Activated CD4-positive, alpha-beta T cell treated with anti-CD3 and anti-CD28 coated beads for 1 hour (primary cell): ENCODE measurements around the gene PRSS27.

ENCODE experiments used
- DNase-seq: peaks from one replicate; pipeline ENCODE4 v3.0.0-alpha.2; 2020

Gene PRSS27

DNA sequence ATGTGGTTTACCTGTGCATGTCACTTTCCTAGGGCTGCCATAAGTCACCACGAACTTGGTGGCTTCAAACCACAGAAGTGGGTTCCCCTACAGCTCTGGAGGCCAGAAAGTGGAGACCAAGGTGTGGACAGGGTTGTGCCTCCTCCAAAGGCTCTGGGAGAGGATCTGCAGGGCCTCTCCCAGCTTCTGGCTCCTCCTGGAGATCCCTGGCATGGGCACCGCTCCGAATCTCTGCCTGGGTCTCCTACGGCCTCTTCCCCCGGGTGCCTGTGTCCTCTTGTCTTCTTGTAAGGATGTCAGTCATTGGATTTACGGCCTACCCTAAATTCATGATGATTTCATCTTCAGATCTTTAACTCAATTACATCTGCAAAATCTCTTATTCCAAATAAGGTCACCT lies 29.9 kb upstream of the PRSS27 start:
- DNase-seq: no peak

DNA sequence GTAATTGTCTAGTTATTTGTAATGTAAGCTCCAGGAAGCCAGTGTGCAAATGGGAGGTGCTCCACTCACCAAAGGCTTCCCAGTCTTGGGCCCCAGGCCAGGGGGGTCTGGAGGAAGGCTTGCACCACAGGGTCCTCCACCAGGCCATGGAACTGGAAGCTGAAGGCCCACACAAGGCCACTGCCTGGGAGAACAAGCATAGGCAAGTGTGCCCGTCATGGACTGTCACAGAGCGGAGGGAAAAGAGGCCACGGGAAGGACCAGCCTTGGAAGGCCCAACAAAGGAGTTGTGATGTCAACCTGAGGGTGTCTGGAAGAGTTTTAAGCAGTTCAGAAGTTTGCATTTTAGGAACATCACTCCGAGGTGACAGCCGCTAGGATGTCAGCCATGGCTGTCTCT lies 29.5 kb upstream of the PRSS27 start:
- DNase-seq: no peak

DNA sequence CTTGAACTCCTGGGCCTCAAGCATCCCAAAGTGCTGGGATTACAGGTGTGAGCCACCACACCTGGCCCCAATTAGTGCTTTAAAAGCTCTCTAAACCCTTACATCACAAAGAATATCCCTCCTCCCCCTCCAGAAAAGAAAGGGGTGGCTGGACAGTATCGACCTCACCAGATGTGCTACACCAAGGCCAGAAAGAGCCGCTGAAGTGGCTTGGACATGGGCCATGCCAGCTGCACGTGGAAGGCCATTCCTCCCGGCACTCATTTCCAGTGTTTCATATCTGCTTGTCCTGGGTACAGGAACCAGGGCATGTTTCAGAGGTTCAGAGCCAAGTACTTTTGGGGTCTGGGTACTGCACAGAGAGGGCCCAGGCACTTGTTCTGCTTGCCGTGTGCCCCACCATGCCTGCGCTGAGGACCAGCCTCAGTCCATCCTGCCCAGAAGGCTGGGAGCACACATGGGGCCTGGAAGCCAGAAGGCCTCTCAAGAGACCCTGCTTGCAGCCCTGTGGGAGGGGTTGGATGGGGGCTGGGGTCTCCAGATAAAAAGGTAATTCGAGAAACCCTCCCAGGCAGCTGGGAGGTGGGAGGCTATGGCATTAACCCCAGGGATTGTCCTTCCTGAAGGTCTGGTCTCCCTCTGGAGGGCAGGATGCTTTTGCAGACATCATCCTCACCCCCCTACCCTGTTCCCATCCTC lies 28.9 kb upstream of the PRSS27 start:
- DNase-seq: no peak

DNA sequence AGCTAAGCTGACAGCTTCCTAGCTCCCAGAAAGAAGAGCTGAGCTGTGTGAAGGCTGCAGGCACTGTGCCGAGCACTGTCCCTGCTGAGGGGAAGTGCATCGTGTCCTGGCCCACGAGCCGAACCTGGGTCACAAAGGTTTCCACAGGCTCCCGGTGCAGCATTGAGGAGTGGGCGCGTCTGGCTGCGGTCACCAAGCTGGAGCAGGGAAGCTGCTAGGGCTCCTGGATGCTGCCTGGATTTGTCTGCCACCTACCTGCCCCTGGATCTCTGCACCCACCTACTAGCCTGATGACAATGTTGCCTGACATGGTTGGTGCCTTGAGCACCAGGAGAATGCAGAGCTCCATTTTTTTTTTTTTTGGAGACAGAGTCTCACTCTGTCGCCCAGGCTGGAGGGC lies 25.9 kb upstream of the PRSS27 start:
- DNase-seq: no peak

DNA sequence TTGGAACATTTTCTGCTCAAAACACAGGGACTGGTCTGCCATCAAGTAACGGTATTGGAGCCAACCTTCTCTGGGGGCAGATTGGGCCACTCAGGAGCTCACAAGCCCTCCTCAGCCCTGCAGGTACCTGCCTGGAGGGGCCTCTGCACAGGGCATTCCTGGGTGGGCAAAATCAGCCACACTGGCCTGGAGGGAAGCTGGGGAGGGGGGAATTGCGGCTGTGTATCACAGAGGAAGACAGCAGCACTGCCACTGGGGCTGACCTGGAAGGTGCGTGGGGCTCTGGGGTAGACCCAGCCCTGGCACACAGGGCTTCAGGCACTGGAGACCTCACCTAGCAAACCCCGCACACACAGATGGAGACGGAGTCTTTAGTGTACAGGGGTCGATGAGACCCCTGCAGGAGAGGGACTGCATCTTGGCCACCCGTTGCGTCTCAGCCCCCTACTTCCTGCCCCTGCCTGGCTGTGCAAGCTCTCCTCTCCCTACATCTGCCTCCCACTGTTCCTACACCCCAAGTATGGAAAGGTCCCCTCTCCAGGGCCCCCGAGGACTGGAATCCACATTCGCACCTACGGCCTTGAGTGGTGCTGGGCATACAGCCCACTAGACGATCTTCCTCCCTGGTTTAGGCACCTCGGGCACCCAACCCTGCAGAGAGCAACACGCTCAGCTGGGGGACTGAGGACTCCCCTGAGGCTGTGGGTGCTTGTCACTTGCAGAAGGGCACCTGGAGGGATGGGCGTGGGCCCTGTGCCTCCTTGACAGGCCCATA lies 25.3 kb upstream of the PRSS27 start:
- DNase-seq: no peak

DNA sequence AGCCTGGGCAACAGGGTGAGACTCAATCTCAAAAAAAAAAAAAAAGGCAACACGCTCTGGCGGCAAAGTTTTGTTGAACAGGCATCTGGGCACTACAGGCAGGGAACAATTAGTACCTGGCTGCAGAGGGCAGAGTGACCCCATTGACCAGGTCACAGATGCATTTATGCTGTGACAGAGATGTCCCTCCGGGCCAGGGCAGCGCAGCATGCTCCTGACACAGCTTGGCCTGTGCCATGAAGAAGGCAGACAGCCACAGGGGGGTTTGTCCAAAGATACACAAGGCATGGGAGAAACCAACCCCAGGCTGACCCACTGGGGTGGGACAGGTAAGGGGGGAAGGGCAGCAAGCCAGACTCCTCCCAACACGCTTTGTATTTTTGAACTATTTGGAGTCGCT lies 24.7 kb upstream of the PRSS27 start:
- DNase-seq: no peak

DNA sequence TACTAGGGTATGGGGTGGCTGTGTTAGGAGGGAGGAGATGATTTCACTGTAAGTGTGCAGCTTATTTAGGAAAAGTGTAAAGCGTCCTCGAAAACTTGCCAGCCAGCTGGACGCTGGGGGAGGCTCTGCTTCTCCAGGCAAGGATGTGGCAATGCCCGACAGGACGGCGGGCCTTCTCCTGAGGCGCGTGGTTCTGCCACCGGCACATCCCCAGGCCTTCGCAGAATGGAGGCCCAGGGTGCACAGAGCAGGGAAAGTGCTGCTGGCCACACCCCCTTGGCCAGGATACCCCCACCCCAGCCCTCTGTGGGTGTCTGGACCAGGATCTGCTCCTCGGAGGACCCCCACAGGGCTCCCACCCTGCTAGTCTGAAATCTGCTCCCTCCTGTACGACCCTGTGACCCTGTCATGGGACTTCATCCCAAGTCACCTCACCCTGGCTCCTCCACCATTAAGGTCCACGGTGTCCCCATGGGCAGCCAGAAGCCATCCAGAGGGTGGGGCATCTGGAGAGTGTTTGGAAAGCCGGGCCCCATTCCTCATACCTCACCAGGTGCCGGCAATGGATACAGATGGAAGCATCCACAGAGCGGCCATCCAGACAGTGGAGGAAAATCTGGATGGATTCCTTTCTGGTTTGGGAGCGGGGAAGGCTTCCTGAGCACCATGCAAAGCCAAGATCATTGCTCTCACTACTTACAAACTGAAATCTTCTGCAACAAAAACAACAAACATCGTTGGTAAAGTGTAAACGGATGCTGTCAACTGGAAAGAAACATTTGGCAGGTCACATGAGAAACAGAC lies 23.2 kb upstream of the PRSS27 start:
- DNase-seq: no peak

DNA sequence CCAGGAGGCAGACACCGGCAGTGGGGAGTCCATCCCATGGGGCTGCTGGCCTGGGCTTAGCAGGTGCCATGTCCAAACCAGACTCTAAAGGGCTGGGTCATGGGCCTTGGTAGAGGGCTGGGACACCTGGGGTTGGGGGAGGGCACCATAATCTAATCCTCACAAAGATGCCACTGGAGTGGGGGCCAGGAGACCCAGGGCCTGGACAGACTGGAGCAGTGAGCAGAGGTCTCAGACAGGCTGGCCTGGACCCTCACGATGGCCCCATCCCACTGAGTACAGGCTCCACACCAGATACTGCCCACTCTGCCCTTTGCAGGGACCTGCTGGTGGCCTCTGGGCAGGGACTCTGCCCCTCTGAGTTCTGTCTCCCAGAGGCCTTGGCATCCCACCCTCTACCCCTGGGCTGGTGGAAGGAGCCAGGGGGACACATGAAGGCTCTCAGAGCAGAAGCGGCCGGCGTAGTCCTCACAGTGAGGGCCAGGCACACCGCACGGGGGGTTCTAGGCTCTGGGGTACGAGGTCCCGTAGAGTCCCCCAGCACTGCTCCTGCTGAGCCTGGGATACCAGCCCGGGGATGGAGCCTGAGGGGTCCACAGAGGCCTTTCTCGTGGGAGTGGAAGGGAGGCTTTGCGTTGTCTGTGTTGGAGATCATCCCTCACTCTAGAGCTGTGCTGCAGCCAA lies 22.4 kb upstream of the PRSS27 start:
- DNase-seq: no peak

- no peak for DNase-seq
Observed at GRCh38 chr16:2741168-2741567, 21.1 kb upstream of the PRSS27 start.

- no peak for DNase-seq
Observed at GRCh38 chr16:2740476-2740875, 20.5 kb upstream of the PRSS27 start.

DNA sequence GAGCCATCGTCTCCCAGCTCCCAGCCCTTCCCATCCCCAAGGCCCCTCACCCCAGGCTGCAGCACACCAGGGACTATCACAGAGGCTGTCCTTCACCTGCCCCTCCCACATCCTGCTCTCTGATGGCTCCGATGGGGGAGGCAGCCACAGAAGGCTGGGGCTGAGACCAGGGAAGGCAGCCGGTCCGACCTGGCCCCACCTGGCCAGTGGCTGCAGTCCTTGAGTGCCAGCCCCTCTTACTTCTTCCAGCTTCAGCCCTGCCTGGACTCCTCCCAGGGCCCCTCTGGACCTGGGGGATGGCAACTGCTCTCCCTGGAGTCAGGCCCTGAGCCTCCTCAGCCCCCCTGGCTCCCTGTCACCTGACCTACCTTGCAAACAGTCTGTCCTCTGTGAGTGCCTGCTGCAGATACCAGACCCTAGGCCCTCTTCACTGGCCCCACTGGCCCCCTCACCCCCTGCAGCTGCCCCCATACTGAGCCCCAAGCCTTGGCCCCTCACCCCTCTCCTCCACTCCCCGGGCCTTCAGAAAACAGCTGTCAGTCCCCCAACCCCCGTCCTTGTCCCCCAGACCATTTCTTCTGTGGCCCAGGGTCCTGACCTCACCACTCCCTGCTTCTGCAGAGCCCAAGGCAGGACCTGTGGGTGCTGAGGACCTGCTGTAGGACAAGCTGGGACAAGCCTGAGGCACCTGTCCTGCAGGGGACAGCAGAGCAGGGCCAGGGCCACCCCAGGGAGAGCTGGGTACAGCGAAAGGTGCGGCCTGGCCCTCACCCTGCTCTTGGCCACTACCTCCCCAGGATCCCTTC lies 19.8 kb upstream of the PRSS27 start:
- no peak for DNase-seq

- no peak for DNase-seq
Observed at GRCh38 chr16:2738615-2739014, 18.6 kb upstream of the PRSS27 start.

DNA sequence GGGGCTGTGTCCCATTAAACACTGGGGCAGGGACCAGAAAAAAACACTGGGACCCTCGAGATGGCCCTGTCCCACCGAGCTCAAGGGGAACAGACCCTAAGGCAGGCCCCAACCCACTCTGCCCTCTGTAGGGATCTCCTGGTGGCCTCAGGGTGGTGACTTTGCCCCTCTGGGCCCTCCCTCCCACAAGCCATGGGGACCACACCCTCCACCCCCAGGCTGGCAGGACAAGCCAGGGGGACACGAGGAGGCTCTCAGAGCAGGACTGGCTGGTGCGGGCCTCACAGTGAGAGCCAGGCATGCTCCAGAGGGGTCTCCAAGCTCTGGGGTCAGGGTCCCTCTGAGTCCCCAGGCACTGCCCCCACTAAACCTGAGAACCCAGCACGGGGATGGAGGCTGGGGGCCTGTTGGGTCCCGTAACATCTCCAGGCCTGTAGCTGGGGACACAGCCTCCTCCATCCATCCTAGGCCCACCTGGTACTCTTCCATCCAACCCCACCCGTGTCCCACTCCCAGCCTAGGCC lies 17.9 kb upstream of the PRSS27 start:
- no peak for DNase-seq

DNA sequence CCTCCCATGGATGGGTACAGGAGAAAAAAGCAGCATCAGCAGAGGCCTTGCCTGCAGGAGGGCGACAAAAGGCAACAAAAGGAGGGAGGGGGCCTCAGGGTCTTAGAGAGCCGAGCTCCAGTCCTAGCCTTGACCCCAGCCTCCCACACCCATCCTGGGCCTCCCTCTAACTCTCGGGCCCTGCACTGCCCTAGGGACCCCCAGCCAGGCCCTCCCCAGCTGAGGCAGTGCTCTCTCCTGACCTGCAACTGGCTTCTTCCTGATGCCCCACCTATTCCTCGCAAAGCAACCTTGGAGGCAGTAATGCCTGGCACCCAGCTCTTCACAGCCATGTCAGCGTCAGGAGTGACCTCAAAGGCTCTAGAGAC lies 17.2 kb upstream of the PRSS27 start:
- no peak for DNase-seq

DNA sequence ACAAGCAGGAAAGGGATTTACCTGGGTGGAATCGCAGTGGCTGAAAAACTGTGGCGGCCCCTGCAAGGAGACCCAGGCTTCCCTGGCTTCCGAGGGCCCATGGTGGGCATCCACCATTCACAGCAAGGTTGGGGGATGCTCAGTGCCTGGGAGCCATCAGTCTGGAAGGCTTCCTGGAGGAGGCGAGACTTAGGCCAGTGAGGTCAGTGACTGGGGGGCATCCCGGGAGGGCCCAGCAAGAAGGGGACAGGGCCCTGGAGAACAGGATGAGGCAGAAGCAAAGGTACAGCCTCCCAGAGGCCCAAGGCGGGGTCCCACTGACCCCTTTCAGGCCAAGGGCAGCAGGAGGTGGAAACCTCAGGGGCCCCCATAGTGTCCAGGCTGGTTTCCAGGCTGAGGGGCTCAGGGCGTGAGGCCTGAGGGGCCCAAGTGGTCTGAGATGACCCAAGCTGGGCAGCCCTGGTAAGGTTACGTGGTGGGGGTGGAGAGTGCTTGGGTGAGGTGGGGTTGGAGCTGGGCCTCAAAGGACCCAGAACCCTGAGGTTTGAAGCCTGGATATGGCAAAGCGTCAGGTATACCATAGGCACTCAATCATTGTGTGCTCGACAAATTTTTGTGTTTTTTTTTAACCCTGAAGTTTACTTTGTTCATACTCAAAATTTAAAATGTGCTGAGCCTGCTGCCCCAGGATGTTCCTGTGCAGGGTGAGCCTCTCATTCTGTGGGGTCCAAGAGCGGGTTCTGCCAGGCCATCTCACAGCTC lies 16.6 kb upstream of the PRSS27 start:
- DNase-seq: no peak

GRCh38 chr16:2734844-2735515 lies 15.0 kb upstream of the PRSS27 start:
- DNase-seq: no peak

- no peak for DNase-seq
Observed at GRCh38 chr16:2728034-2728433, 8.0 kb upstream of the PRSS27 start.

DNA sequence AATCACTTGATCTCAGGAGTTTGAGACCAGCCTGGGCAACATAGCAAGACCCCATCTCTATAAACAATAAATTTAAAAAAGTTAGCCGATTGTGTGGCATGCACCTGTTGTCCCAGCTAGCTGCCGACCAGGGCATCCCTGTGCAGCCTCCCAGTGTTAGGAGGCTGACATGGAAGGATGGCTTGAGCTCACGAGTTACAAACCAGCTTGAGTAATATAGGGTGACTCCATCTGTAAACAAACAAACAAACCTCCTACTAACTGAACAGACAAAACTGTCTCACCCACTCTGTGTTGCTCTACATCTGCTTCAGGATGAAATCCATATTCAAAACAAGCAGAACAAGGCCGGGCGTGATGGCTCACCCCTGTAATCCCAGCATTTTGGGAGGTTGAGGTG lies 6.9 kb upstream of the PRSS27 start:
- DNase-seq: no peak

GRCh38 chr16:2724816-2725348 lies 4.9 kb upstream of the PRSS27 start:
- DNase-seq: no peak

GRCh38 chr16:2724088-2724676 lies 4.2 kb upstream of the PRSS27 start:
- no peak for DNase-seq
